PC-9 (cell line): ENCODE data around the gene LRFN2. TPM values are rescaled to one million over a fixed set of nuclear protein-coding genes. Genes with fewer than 3 reads are reported as not detected.

Experiments used
- BruUV-seq: library from RNA; stranded (reverse); fragments of 400-500 nt; replicated peaks from 2 replicates; lab custom pipeline; 2021; lab: Mats Ljungman, UMichigan
- CTCF ChIA-PET: fragments of 300-600 bp; sonication (Branson Sonifier 250); formaldehyde crosslinking; loops from one replicate; lab custom pipeline; 2022; ENCODE audit warnings: antibody characterized with exemption; lab: Charles Lee
- POLR2A ChIA-PET: fragments of 300-600 bp; sonication (Branson Sonifier 250); formaldehyde crosslinking; loops from one replicate; lab custom pipeline; 2022; ENCODE audit warnings: antibody characterized with exemption; ENCODE audit not compliant: unreplicated experiment; lab: Charles Lee
- DNase-seq, 2 experiments: peaks; one replicate each; pipeline versions ENCODE4 v3.0.0 to v3.0.0-alpha.2; 2015 to 2022; ENCODE audit warnings: mixed read lengths in 1 of 2
- H2AFZ ChIP-seq: fragments of 200-600 bp; sonication (generic); 2 replicates; pipeline ENCODE4 v1.8.1; 2017; ENCODE audit warnings: antibody characterized with exemption
- H3F3A ChIP-seq: fragments of 200-600 bp; sonication (generic); 2 replicates; pipeline ENCODE4 v1.8.1; 2017; ENCODE audit warnings: antibody characterized with exemption, mild to moderate bottlenecking, low read depth; ENCODE audit not compliant: insufficient read depth
- H3K27ac ChIP-seq: fragments of 200-600 bp; sonication (generic); 2 replicates; pipeline ENCODE4 v1.6.1; 2016; ENCODE audit warnings: mixed run types
- H3K27me3 ChIP-seq: fragments of 200-600 bp; sonication (generic); 2 replicates; pipeline ENCODE4 v1.6.1; 2016; ENCODE audit warnings: low read depth, mixed run types; ENCODE audit not compliant: insufficient read depth
- H3K36me3 ChIP-seq: fragments of 200-600 bp; sonication (generic); 2 replicates; pipeline ENCODE4 v1.6.1; 2016; ENCODE audit warnings: low read depth, mixed run types
- H3K4me1 ChIP-seq: fragments of 200-600 bp; sonication (generic); replicated peaks from 2 replicates; pipeline ENCODE4 v1.6.1; 2016; ENCODE audit warnings: mixed run types; ENCODE audit not compliant: insufficient read depth
- H3K4me2 ChIP-seq: fragments of 200-600 bp; sonication (generic); 2 replicates; pipeline ENCODE4 v1.6.1; 2017; ENCODE audit warnings: mixed run types
- H3K4me3 ChIP-seq: fragments of 200-600 bp; sonication (generic); 2 replicates; pipeline ENCODE4 v1.6.1; 2016; ENCODE audit warnings: mixed run types
- H3K79me2 ChIP-seq: fragments of 200-600 bp; sonication (generic); 2 replicates; pipeline ENCODE4 v1.6.1; 2017; ENCODE audit warnings: low read depth, mixed run types
- H3K9me2 ChIP-seq: fragments of 200-600 bp; sonication (generic); 2 replicates; pipeline ENCODE4 v1.8.1; 2017; ENCODE audit warnings: mild to moderate bottlenecking; ENCODE audit not compliant: insufficient read depth
- H3K9me3 ChIP-seq: fragments of 200-600 bp; sonication (generic); 2 replicates; pipeline ENCODE4 v1.8.1; 2016; ENCODE audit warnings: low read depth; ENCODE audit not compliant: insufficient read depth
- H4K20me1 ChIP-seq: fragments of 200-600 bp; sonication (generic); 2 replicates; pipeline ENCODE4 v1.8.1; 2017; ENCODE audit not compliant: insufficient read depth
- EZH2 ChIP-seq: fragments of 200-600 bp; sonication (generic); IDR thresholded peaks from 2 replicates; pipeline ENCODE4 v1.8.0; 2017; ENCODE audit warnings: antibody characterized with exemption, low read depth
- intact Hi-C: fragments of 100-400 bp; cut with micrococcal nuclease; formaldehyde crosslinking; loops from one replicate; pipeline ENCODE4 v1.10.0; 2022; ENCODE audit not compliant: unreplicated experiment
- total RNA-seq: library from RNA; stranded (reverse); gene quantifications from 2 replicates; pipeline ENCODE4 v1.2.3, GENCODE V29; 2021
- TF ChIP-seq, protein P1 (sequence below): fragments of 200-600 bp; sonication (generic); conservative IDR thresholded peaks from 2 replicates; pipeline ENCODE4 v1.6.1; 2017; ENCODE audit warnings: mixed run types, antibody characterized with exemption, mild to moderate bottlenecking, moderate library complexity

LRFN2 gene
- total RNA-seq, 1 experiment from 2014 or later = not detected

DNA sequence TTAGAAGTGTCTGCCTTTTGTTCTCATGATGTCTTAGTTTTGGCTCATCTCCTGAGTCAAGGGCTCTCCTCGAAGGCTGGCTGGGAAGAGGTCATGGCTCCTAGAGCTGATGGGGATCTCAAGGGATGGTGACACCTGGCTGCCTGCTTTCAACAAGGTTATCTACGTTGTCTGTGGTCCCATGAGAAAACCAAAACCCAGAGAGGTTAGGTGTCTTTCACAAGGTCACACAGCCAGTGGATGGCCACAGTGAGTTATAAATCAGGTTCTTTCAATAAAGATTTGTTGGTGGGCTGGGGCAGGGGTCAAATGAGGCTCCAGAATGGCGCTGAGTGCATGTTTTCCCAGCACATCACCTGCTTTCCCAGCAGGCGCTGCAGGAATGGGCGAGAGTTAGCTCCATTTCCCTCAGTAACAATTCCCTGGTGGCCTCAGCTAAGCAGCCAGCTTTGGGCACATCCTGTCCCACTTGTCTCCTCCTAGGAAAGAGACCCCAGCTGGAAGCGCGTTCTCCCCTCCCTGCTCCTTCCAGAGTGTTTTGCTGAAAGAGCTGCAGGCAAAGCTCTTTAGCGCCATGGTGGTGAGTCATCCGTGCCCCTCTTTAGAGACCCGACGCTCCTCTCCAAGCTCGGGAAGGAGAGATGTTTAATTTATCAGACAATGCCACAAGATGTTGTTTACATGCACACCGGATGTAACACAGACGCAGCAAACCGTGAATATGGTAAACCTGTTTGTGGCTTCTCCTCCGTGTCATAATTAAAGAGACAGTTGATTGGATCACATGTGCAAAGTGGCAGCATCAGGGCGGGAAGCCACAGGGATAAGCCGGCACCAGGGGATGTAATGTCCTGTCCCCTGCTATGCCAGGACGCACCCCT lies 109.7 kb downstream of the LRFN2 start:
- Histone ChIP-seq H3F3A (no peaks in the 10 kb centered on the region), H3K36me3 (no peaks in the 10 kb centered on the region), H3K79me2 (no peaks in the 10 kb centered on the region), H2AFZ (no peak overlapping the region), H3K9me2 (no peaks in the 10 kb centered on the region), H3K27ac (no peak overlapping the region), H3K9me3 (no peaks in the 10 kb centered on the region), H4K20me1 (no peaks in the 10 kb centered on the region), H3K4me2 (no peak overlapping the region), H3K4me3 (no peak overlapping the region), H3K4me1 (no peaks in the 10 kb centered on the region), H3K27me3 (peaks cover 62% of the 10 kb centered on the region)
- ChIA-PET POLR2A (no interaction called here), CTCF (no interaction called here)
- intact Hi-C loops = no loop called here
- no peak for TF ChIP-seq EZH2
- TF ChIP-seq, protein P1, sequence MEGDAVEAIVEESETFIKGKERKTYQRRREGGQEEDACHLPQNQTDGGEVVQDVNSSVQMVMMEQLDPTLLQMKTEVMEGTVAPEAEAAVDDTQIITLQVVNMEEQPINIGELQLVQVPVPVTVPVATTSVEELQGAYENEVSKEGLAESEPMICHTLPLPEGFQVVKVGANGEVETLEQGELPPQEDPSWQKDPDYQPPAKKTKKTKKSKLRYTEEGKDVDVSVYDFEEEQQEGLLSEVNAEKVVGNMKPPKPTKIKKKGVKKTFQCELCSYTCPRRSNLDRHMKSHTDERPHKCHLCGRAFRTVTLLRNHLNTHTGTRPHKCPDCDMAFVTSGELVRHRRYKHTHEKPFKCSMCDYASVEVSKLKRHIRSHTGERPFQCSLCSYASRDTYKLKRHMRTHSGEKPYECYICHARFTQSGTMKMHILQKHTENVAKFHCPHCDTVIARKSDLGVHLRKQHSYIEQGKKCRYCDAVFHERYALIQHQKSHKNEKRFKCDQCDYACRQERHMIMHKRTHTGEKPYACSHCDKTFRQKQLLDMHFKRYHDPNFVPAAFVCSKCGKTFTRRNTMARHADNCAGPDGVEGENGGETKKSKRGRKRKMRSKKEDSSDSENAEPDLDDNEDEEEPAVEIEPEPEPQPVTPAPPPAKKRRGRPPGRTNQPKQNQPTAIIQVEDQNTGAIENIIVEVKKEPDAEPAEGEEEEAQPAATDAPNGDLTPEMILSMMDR = no peak
- DNase-seq = no peak
- no TSS peak for BruUV-seq

DNA sequence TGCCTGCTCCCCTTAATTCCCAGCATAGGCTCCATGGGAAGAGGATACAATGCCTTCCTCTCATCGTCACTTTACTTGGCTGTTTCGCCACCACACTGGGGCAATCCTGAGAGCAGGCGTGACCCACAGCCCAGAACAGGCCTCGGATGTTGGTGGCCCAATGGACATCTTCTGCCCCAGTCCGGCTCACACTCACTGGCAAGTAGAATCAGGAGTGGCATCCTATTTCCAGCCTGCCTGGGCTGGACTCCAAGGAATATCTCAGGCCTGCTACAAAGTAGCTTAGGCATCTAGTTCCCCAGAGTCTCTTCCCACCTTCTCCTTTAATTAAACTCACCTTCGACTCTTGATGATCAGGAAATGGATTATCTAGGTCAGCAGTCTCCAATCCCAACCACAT lies 110.5 kb downstream of the LRFN2 start:
- Histone ChIP-seq H3K27me3 (peaks cover 66% of the 10 kb centered on the region), H2AFZ (no peak overlapping the region), H3K4me2 (no peak overlapping the region), H3K4me1 (no peaks in the 10 kb centered on the region), H3K9me2 (no peaks in the 10 kb centered on the region), H3K79me2 (no peaks in the 10 kb centered on the region), H3K9me3 (no peaks in the 10 kb centered on the region), H4K20me1 (no peaks in the 10 kb centered on the region), H3K4me3 (no peak overlapping the region), H3F3A (no peaks in the 10 kb centered on the region), H3K36me3 (no peaks in the 10 kb centered on the region), H3K27ac (no peak overlapping the region)
- TF ChIP-seq, protein P1 = no peak
- TF ChIP-seq EZH2 = no peak
- BruUV-seq = no TSS peak
- intact Hi-C loops = no loop called here
- ChIA-PET CTCF (no interaction called here), POLR2A (no interaction called here)
- no peak for DNase-seq

DNA sequence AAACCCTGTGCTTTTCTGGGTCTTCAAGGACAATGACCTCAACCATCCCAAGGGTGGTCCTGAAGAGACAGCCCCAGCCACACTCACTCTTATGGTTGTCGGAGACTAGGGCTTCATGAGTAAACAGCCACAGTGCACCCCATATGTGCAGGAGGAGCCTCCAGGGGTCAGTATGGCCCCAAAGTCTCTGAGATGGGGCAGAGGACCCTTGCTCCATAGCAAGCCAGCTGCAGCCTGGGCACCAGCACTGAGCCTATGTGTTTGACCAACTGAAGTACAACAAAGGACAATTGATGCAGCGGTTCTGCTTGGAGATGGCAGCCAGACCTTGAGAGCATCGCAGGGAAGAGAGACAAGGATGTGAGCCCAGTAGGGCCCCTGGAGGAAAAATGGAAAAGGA lies 112.2 kb downstream of the LRFN2 start:
- Histone ChIP-seq H3K27ac (no peak overlapping the region), H3K4me1 (no peaks in the 10 kb centered on the region), H3K79me2 (no peaks in the 10 kb centered on the region), H3K4me2 (no peak overlapping the region), H3K9me3 (no peaks in the 10 kb centered on the region), H3K36me3 (no peaks in the 10 kb centered on the region), H3K9me2 (no peaks in the 10 kb centered on the region), H3K4me3 (no peak overlapping the region), H4K20me1 (no peaks in the 10 kb centered on the region), H3F3A (no peaks in the 10 kb centered on the region), H3K27me3 (peaks cover 66% of the 10 kb centered on the region), H2AFZ (no peak overlapping the region)
- TF ChIP-seq, protein P1 = no peak
- no peak for TF ChIP-seq EZH2
- DNase-seq = no peak
- CTCF ChIA-PET = no interaction called here
- intact Hi-C loops = no loop called here
- no TSS peak for BruUV-seq
- POLR2A ChIA-PET = no interaction called here
